Nephron (organoid): ENCODE results near the gene STKLD1.
"Not testable (repeated sequence)": the region's sequence is repeated elsewhere in the genome, so short reads cannot be mapped to it uniquely, and the experiment has no call there.

Source experiments
- H3K27ac Mint-ChIP-seq, 3 experiments: 2 replicates each; pipeline ENCODE4 v1.8.0; 2020; ENCODE audit warnings: mixed read lengths in 3 of 3, mild to moderate bottlenecking in 2 of 3, moderate library complexity in 1 of 3
- H3K27me3 Mint-ChIP-seq: 2 replicates; pipeline ENCODE4 v1.8.0; 2021; ENCODE audit warnings: low read depth, mild to moderate bottlenecking, moderate library complexity, mixed read lengths
- H3K36me3 Mint-ChIP-seq: 2 replicates; pipeline ENCODE4 v1.8.0; 2020; ENCODE audit warnings: low read depth, mixed read lengths
- H3K4me1 Mint-ChIP-seq: 2 replicates; pipeline ENCODE4 v1.8.0; 2020; ENCODE audit warnings: mixed read lengths
- H3K4me3 Mint-ChIP-seq, 3 experiments: 2 replicates each; pipeline ENCODE4 v1.8.0; 2020; ENCODE audit warnings: mild to moderate bottlenecking in 3 of 3, mixed read lengths in 3 of 3, moderate library complexity in 2 of 3
- H3K9me3 Mint-ChIP-seq: 2 replicates; pipeline ENCODE4 v1.8.0; 2020; ENCODE audit warnings: mixed read lengths
- CTCF ChIP-seq, 3 experiments: fragments of 200-600 bp; sonication (generic); IDR thresholded peaks; one replicate each; pipeline ENCODE4 v1.5.0; 2021; ENCODE audit warnings: antibody characterized with exemption in 3 of 3; ENCODE audit not compliant: unreplicated experiment in 3 of 3

The STKLD1 gene

GRCh38 chr9:133369933-133370332 lies 6.2 kb upstream of the STKLD1 start:
- no peaks in the 10 kb centered on the region for H3K27me3 Mint-ChIP-seq
- H3K4me3 Mint-ChIP-seq, result no peak overlapping the region
- H3K27ac Mint-ChIP-seq, result no peak overlapping the region
- peaks cover 38% of the 10 kb centered on the region for H3K36me3 Mint-ChIP-seq
- peaks cover 54% of the 10 kb centered on the region for H3K4me1 Mint-ChIP-seq
- no peaks in the 10 kb centered on the region for H3K9me3 Mint-ChIP-seq
- TF ChIP-seq CTCF (IDR thresholded peaks at IDR 0.05; ENCODE audit: unreplicated experiment in 3 of 3), result no peak

- Mint-ChIP-seq H3K27me3 (no peaks in the 10 kb centered on the region), H3K27ac (no peak overlapping the region), H3K4me3 (peak overlapping the region in 1 of 3 experiments; percentile 32), H3K9me3 (no peaks in the 10 kb centered on the region), H3K36me3 (peaks cover 34% of the 10 kb centered on the region), H3K4me1 (peaks cover 57% of the 10 kb centered on the region)
- TF ChIP-seq CTCF (IDR thresholded peaks at IDR 0.05; ENCODE audit: unreplicated experiment in 3 of 3), result no peak
Observed at GRCh38 chr9:133370685-133371084, 5.5 kb upstream of the STKLD1 start.

GRCh38 chr9:133371261-133371711 lies 4.9 kb upstream of the STKLD1 start:
- H3K4me1 Mint-ChIP-seq, result peaks cover 57% of the 10 kb centered on the region
- peak overlapping the region in 2 of 3 experiments; percentile 4 to 26 for H3K27ac Mint-ChIP-seq
- H3K9me3 Mint-ChIP-seq, result no peaks in the 10 kb centered on the region
- H3K4me3 Mint-ChIP-seq, result peak overlapping the region in 1 of 3 experiments; percentile 27
- no peak for TF ChIP-seq CTCF (IDR thresholded peaks at IDR 0.05; ENCODE audit: unreplicated experiment in 3 of 3)
- peaks cover 28% of the 10 kb centered on the region for H3K36me3 Mint-ChIP-seq
- no peaks in the 10 kb centered on the region for H3K27me3 Mint-ChIP-seq

- H3K4me3 Mint-ChIP-seq, result peak overlapping the region; percentile 58 to 76 (median 68)
- H3K9me3 Mint-ChIP-seq, result no peaks in the 10 kb centered on the region
- H3K27ac Mint-ChIP-seq, result peak overlapping the region in 1 of 3 experiments; percentile 13
- H3K4me1 Mint-ChIP-seq, result peaks cover 57% of the 10 kb centered on the region
- H3K36me3 Mint-ChIP-seq, result peaks cover 28% of the 10 kb centered on the region
- TF ChIP-seq CTCF (IDR thresholded peaks at IDR 0.05; ENCODE audit: unreplicated experiment in 3 of 3), result no peak
- no peaks in the 10 kb centered on the region for H3K27me3 Mint-ChIP-seq
Observed at GRCh38 chr9:133372144-133372543, 4.0 kb upstream of the STKLD1 start.

GRCh38 chr9:133374612-133375115 lies 1.5 kb upstream of the STKLD1 start:
- peak overlapping the region; percentile 98 to 100 (median 99) for H3K4me3 Mint-ChIP-seq
- H3K4me1 Mint-ChIP-seq, result peaks cover 41% of the 10 kb centered on the region
- no peaks in the 10 kb centered on the region for H3K27me3 Mint-ChIP-seq
- H3K27ac Mint-ChIP-seq, result peak overlapping the region; percentile 91 to 99 (median 98)
- peaks cover 20% of the 10 kb centered on the region for H3K36me3 Mint-ChIP-seq
- no peaks in the 10 kb centered on the region for H3K9me3 Mint-ChIP-seq
- no peak for TF ChIP-seq CTCF (IDR thresholded peaks at IDR 0.05; ENCODE audit: unreplicated experiment in 3 of 3)

GRCh38 chr9:133375116-133375723 lies 946 bp upstream of the STKLD1 start:
- H3K9me3 Mint-ChIP-seq, result no peaks in the 10 kb centered on the region
- H3K27ac Mint-ChIP-seq, result peak overlapping the region; percentile 91 to 99 (median 98)
- peaks cover 14% of the 10 kb centered on the region for H3K36me3 Mint-ChIP-seq
- TF ChIP-seq CTCF (IDR thresholded peaks at IDR 0.05; ENCODE audit: unreplicated experiment in 3 of 3), result no peak
- H3K4me1 Mint-ChIP-seq, result peaks cover 36% of the 10 kb centered on the region
- H3K27me3 Mint-ChIP-seq, result no peaks in the 10 kb centered on the region
- peak overlapping the region; percentile 98 to 100 (median 99) for H3K4me3 Mint-ChIP-seq

GRCh38 chr9:133377280-133377679 lies 1.1 kb downstream of the STKLD1 start:
- Mint-ChIP-seq H3K4me3 (peak overlapping the region; percentile 75 to 82 (median 82)), H3K4me1 (peaks cover 15% of the 10 kb centered on the region), H3K27ac (peak overlapping the region in 1 of 3 experiments; percentile 64)
- not testable (repeated sequence) for H3K27me3 Mint-ChIP-seq, H3K36me3 Mint-ChIP-seq, H3K9me3 Mint-ChIP-seq
